Neural cell (in vitro differentiated cells): ENCODE measurements around the gene SRSF10. TPM values are rescaled to one million over a fixed set of nuclear protein-coding genes. Genes with fewer than 3 reads are reported as not detected.

ENCODE experiments used
- H2AFZ ChIP-seq: fragments of 200-600, 300-800 bp; sonication (generic), shearing (Covaris generic); 2 replicates; pipeline ENCODE4 v1.6.0; 2014; ENCODE audit warnings: low read depth, mild to moderate bottlenecking, antibody characterized with exemption, low read length, moderate library complexity
- H3F3A ChIP-seq: fragments of 200-600 bp; shearing (Covaris generic); 2 replicates; pipeline ENCODE4 v1.6.1; 2016; ENCODE audit warnings: mild to moderate bottlenecking, moderate library complexity, mixed read lengths, antibody characterized with exemption, low read length; ENCODE audit not compliant: insufficient read depth, poor library complexity, severe bottlenecking
- H3K27ac ChIP-seq: fragments of 200-600, 300-800 bp; sonication (generic), shearing (Covaris generic); 2 replicates; pipeline ENCODE4 v1.5.1; 2014; ENCODE audit warnings: mild to moderate bottlenecking, low read length, moderate library complexity
- H3K27me3 ChIP-seq: fragments of 300-800, 200-600 bp; sonication (generic), shearing (Covaris generic); 2 replicates; pipeline ENCODE4 v1.6.0; 2014; ENCODE audit warnings: mild to moderate bottlenecking, low read depth, low read length, moderate library complexity; ENCODE audit not compliant: insufficient read depth
- H3K36me3 ChIP-seq: fragments of 300-800, 200-600 bp; sonication (generic), shearing (Covaris generic); 2 replicates; pipeline ENCODE4 v1.5.1; 2014; ENCODE audit warnings: mild to moderate bottlenecking, antibody characterized with exemption, low read length, moderate library complexity; ENCODE audit not compliant: insufficient read depth
- H3K4me2 ChIP-seq: fragments of 300-800, 200-600 bp; sonication (generic), shearing (Covaris generic); 2 replicates; pipeline ENCODE4 v1.6.0; 2014; ENCODE audit warnings: mild to moderate bottlenecking, low read length
- H3K4me3 ChIP-seq: fragments of 300-800, 200-600 bp; sonication (generic), shearing (Covaris generic); 2 replicates; pipeline ENCODE4 v1.5.1; 2014; ENCODE audit warnings: mild to moderate bottlenecking, low read length, moderate library complexity
- H3K79me2 ChIP-seq: fragments of 200-600 bp; shearing (Covaris generic); replicated peaks from 2 replicates; pipeline ENCODE4 v1.6.0; 2014; ENCODE audit warnings: mild to moderate bottlenecking, low read length, moderate library complexity; ENCODE audit not compliant: insufficient read depth
- H3K9ac ChIP-seq: fragments of 300-800, 200-600 bp; sonication (generic), shearing (Covaris generic); 2 replicates; pipeline ENCODE4 v1.6.1; 2016; ENCODE audit warnings: mild to moderate bottlenecking, low read length, mixed read lengths
- H3K9me2 ChIP-seq: fragments of 200-600 bp; shearing (Covaris generic); 2 replicates; pipeline ENCODE4 v1.6.1; 2016; ENCODE audit warnings: mild to moderate bottlenecking, low read length, mixed read lengths; ENCODE audit not compliant: insufficient read depth
- H3K9me3 ChIP-seq: fragments of 200-600, 300-800 bp; sonication (generic), shearing (Covaris generic); 2 replicates; pipeline ENCODE4 v1.6.1; 2016; ENCODE audit warnings: mild to moderate bottlenecking, mixed run types, low read length, moderate library complexity, mixed read lengths
- H4K20me1 ChIP-seq: fragments of 200-600 bp; shearing (Covaris generic); 2 replicates; pipeline ENCODE4 v1.6.1; 2016; ENCODE audit warnings: mild to moderate bottlenecking, mixed run types; ENCODE audit not compliant: insufficient read depth
- CTCF ChIP-seq: fragments of 450-650 bp; IDR thresholded peaks from 2 replicates; pipeline ENCODE4 v1.5.1; 2014; ENCODE audit warnings: antibody characterized with exemption, mild to moderate bottlenecking, moderate library complexity; ENCODE audit not compliant: poor library complexity, severe bottlenecking
- EP300 ChIP-seq: fragments of 450-650 bp; conservative IDR thresholded peaks from 2 replicates; pipeline ENCODE4 v1.6.1; 2014; ENCODE audit warnings: antibody characterized with exemption, mild to moderate bottlenecking, moderate library complexity; ENCODE audit not compliant: poor library complexity, severe bottlenecking
- EZH2 ChIP-seq: fragments of 200-600, 300-800 bp; shearing (Covaris generic), sonication (generic); IDR thresholded peaks from 2 replicates; pipeline ENCODE4 v1.6.1; 2014; ENCODE audit warnings: antibody characterized with exemption, low read length, borderline replicate concordance, mild to moderate bottlenecking; ENCODE audit not compliant: insufficient read depth, poor library complexity, severe bottlenecking
- MXI1 ChIP-seq: fragments of 450-650 bp; conservative IDR thresholded peaks from 2 replicates; pipeline ENCODE4 v1.6.1; 2014; ENCODE audit warnings: antibody characterized with exemption, mild to moderate bottlenecking; ENCODE audit not compliant: poor library complexity, severe bottlenecking
- POLR2AphosphoS5 ChIP-seq: IDR thresholded peaks from 2 replicates; pipeline ENCODE4 v1.6.1; 2012
- RAD21 ChIP-seq: fragments of 450-650 bp; conservative IDR thresholded peaks from 2 replicates; pipeline ENCODE4 v1.6.1; 2014; ENCODE audit warnings: antibody characterized with exemption, mild to moderate bottlenecking, moderate library complexity
- SMC3 ChIP-seq: fragments of 450-650 bp; conservative IDR thresholded peaks from 2 replicates; pipeline ENCODE4 v1.6.1; 2014; ENCODE audit warnings: antibody characterized with exemption, mild to moderate bottlenecking, moderate library complexity; ENCODE audit not compliant: poor library complexity
- TAF1 ChIP-seq: IDR thresholded peaks from 2 replicates; pipeline ENCODE4 v1.6.1; 2012; ENCODE audit warnings: low read depth
- polyA plus RNA-seq: library from polyadenylated mRNA; depleted of rRNA; stranded (reverse); fragments of >200 nt; gene quantifications from 2 replicates; pipeline ENCODE4 v1.2.3, GENCODE V29; 2014

Gene SRSF10
- polyA plus RNA-seq, 1 donor from 2014 or later = 201 TPM

GRCh38 chr1:24004132-24004531, 24.0 kb upstream of the SRSF10 start:
- H3K79me2 ChIP-seq = no peaks in the 10 kb centered on the region
- H3F3A ChIP-seq = no peaks in the 10 kb centered on the region
- H3K27me3 ChIP-seq = no peaks in the 10 kb centered on the region
- no peak overlapping the region for H3K9ac ChIP-seq
- H3K4me3 ChIP-seq = no peak overlapping the region
- no peaks in the 10 kb centered on the region for H3K36me3 ChIP-seq
- H4K20me1 ChIP-seq = no peaks in the 10 kb centered on the region
- no peaks in the 10 kb centered on the region for H3K9me2 ChIP-seq
- no peak overlapping the region for H2AFZ ChIP-seq
- no peak overlapping the region for H3K4me2 ChIP-seq
- no peak overlapping the region for H3K27ac ChIP-seq
- no peaks in the 10 kb centered on the region for H3K9me3 ChIP-seq
- TF ChIP-seq EP300 (no peak), RAD21 (no peak)

DNA sequence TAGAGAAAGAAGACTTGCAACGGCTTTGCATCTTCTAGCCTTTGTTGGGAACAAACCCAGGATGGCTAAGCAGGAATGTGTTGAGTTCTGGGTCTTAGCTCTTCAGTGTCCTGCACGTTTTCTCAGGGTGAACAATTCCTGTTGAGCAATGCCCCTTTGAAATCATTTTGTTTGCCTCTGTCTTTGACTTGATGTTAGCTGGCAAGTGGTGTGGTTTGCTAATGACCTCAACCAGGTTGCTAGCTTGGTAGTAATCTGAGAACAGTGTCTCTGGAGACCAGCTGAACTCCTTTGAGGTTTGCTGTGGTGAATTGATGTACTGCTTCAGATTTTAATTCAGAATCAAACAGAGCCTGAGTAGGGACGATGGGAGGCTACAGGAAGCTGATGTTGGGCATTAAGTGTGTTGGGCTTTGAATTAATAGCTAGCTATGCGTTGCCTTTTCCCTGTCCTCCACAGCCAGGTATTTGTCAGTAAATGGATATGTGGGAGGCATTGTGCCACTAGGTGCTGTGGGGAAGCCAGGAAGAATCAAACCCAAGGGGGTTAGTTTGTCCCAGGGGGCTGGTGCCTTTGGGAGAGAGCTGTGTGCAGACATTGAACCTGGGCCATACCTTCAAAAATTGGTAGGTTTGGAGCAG, 23.3 kb upstream of the SRSF10 start:
- Histone ChIP-seq H3K79me2 (no peaks in the 10 kb centered on the region), H3K27me3 (no peaks in the 10 kb centered on the region), H3K27ac (no peak overlapping the region), H3K4me3 (no peak overlapping the region), H3F3A (no peaks in the 10 kb centered on the region), H3K9me3 (no peaks in the 10 kb centered on the region), H4K20me1 (no peaks in the 10 kb centered on the region), H2AFZ (no peak overlapping the region), H3K9ac (no peak overlapping the region), H3K36me3 (no peaks in the 10 kb centered on the region), H3K9me2 (no peaks in the 10 kb centered on the region), H3K4me2 (no peak overlapping the region)
- TF ChIP-seq MXI1 (no peak), CTCF (no peak), POLR2AphosphoS5 (no peak), EZH2 (no peak), SMC3 (no peak), TAF1 (no peak), EP300 (no peak)

GRCh38 chr1:24002695-24003094, 22.6 kb upstream of the SRSF10 start:
- Histone ChIP-seq H3K9me3 (no peaks in the 10 kb centered on the region), H3K79me2 (no peaks in the 10 kb centered on the region), H3K4me2 (no peak overlapping the region), H3K9ac (no peak overlapping the region), H3K4me3 (no peak overlapping the region), H3F3A (no peaks in the 10 kb centered on the region), H2AFZ (no peak overlapping the region), H3K27me3 (no peaks in the 10 kb centered on the region), H4K20me1 (no peaks in the 10 kb centered on the region), H3K36me3 (no peaks in the 10 kb centered on the region), H3K27ac (no peak overlapping the region), H3K9me2 (no peaks in the 10 kb centered on the region)
- TF ChIP-seq CTCF = no peak
